Bronchial epithelial cell (primary cell): ENCODE data around the gene PPCDC. TPM values are rescaled to one million over a fixed set of nuclear protein-coding genes. Genes with fewer than 3 reads are reported as not detected.
A peak's percentile ranks its signal among the peaks of the same experiment; 100 is the strongest.

Experiments used
- DNase-seq: peaks from one replicate; pipeline ENCODE4 v3.0.0-alpha.2; 2010; ENCODE audit warnings: low read depth
- FAIRE-seq: peaks from 2 replicates; lab custom pipeline; 2011; peaks lifted over from hg19 to GRCh38; lab: Jason Lieb, UNC
- H3K27me3 ChIP-seq: 2 replicates; pipeline ENCODE4 v1.5.1; 2011; ENCODE audit warnings: low read length; ENCODE audit not compliant: control insufficient read depth, insufficient read depth
- H3K36me3 ChIP-seq: 2 replicates; pipeline ENCODE4 v1.5.1; 2011; ENCODE audit warnings: low read length; ENCODE audit not compliant: control insufficient read depth, insufficient read depth
- H3K4me3 ChIP-seq: 2 replicates; pipeline ENCODE4 v1.5.1; 2011; ENCODE audit warnings: mild to moderate bottlenecking, low read depth, low read length, control low read depth
- total RNA-seq: library from RNA; depleted of rRNA; stranded (reverse); fragments of >200 nt; gene quantifications from 2 replicates; pipeline ENCODE4 v1.2.1, GENCODE V29; 2014
- TF ChIP-seq, protein P1 (sequence below): IDR thresholded peaks from 2 replicates; pipeline ENCODE4 v1.5.1; 2011; ENCODE audit warnings: mild to moderate bottlenecking, moderate library complexity, low read length, control low read depth, inconsistent platforms; ENCODE audit not compliant: insufficient read depth, severe bottlenecking

PPCDC gene
- total RNA-seq, 1 donor from 2014 or later, result 13.2 TPM

DNA sequence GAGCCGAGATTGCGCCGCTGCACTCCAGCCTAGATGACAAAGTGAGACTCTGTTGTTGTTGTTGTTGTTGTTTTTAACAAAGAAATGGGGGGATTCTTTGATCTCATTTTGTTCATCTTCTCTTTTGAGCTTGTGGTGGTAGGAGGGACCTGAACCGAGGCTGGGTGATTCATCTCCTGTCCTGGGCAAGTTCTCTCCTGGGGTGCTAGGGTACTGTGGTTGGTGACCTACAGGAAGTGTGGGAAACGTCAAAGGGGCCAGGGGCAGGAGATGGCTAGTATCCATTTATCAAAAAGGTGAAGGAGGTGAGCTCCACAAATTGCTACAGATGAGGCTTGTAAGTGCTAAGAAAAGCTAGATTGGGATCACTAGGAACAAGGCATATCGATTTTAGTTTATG is 14.3 kb downstream of the PPCDC start:
- Histone ChIP-seq H3K4me3 (no peak overlapping the region), H3K36me3 (no peaks in the 10 kb centered on the region), H3K27me3 (no peaks in the 10 kb centered on the region)
- TF ChIP-seq, protein P1, sequence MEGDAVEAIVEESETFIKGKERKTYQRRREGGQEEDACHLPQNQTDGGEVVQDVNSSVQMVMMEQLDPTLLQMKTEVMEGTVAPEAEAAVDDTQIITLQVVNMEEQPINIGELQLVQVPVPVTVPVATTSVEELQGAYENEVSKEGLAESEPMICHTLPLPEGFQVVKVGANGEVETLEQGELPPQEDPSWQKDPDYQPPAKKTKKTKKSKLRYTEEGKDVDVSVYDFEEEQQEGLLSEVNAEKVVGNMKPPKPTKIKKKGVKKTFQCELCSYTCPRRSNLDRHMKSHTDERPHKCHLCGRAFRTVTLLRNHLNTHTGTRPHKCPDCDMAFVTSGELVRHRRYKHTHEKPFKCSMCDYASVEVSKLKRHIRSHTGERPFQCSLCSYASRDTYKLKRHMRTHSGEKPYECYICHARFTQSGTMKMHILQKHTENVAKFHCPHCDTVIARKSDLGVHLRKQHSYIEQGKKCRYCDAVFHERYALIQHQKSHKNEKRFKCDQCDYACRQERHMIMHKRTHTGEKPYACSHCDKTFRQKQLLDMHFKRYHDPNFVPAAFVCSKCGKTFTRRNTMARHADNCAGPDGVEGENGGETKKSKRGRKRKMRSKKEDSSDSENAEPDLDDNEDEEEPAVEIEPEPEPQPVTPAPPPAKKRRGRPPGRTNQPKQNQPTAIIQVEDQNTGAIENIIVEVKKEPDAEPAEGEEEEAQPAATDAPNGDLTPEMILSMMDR, result no peak
- DNase-seq, result peak; percentile 19
- no peak for FAIRE-seq

DNA sequence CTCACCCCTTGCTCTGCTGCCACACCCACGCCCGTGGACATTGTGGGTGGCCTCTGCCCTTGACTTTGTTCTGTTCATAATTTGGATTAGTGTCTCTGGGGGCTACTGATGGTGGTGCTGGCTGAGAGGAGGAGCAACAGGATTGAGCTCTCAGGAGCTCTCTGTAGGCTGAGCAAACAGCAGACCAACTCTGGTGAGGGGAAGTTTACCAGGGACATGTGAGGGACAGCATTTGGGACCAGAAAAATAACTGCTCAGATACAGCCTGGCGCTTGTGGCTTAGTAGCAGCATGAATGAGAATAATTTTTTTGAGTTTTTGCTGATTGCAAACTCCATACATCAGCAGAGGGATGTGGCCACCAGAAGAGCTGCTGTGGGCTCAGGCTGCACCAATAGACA is 14.8 kb downstream of the PPCDC start:
- no peaks in the 10 kb centered on the region for H3K27me3 ChIP-seq
- FAIRE-seq (no peak), DNase-seq (no peak)
- TF ChIP-seq, protein P1, result no peak
- no peak overlapping the region for H3K4me3 ChIP-seq
- H3K36me3 ChIP-seq, result peaks cover 2% of the 10 kb centered on the region

DNA sequence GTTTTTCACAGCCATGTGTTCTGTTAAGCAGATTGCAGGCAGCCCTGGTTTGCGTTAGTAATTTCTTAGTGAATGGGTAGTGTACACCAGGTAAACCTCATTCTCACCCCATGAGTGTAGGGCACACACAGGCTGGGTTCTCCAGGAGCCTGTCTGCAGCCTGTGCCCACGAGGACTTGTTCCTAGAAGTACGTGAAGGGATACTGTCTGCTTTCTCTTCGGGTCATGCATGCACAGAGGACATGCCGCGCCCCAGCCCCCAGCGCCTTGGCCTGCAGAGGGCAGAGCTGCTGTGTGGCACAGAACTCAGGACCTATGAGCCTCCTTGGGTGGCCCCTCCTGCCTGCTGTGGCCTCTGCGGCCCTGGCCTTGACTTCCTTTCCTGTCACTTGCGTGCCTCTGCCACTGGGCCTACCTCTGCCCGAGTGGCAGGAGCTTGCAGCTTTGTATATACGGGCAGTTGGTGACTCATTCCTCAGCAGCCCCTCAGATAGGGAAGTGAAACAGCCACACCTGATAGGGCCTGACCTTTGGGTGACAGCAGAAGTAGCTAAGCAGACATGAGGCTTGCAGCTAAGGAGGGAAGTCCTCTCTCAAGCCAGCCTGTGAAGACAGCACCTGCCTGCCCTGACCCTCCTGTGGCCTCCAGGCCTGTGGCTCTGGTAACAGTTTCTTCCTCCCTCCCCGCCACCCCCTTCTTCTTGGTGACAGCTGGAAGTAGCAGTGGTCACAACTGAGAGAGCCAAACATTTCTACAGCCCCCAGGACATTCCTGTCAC is 19.5 kb downstream of the PPCDC start:
- Histone ChIP-seq H3K4me3 (no peak overlapping the region), H3K36me3 (peaks cover 4% of the 10 kb centered on the region), H3K27me3 (no peaks in the 10 kb centered on the region)
- peak; percentile 32 for DNase-seq
- TF ChIP-seq, protein P1, result peak; percentile 60
- FAIRE-seq, result no peak

DNA sequence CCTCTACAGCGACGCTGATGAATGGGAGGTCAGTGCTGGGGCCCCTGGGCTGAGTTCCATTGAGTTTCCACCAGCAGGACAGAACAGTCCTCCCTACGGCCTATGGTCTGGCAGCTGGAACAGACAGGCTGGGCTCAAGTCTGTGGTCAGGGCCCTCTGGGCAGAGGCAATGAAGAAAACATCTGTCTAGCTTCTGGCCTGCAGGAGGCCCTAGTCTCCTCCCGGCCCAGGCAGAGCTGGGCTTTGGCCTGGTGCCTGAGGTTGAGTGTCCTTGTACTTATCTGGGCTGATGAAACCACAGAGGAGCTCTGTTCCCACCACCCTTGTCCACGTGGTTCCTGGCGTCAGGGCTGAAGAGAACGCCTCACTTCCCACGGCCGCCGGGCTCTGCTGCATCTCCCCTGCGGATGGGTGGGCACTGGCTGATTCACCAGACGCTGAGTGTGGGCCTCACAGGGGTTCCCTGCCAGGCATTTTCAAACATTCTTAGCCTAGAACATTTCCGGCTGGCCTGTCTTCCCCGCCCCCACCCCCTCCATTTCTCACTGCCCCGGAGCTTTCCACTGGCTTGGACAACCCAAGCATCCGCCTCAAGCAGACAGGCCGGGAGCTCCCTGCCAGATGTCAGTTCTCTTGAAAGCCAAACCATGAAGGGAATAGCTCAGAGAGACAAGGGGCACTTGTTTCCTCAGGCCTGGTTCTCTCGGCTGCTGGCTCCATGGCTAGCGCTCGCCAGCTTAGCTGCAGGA is 20.3 kb downstream of the PPCDC start:
- DNase-seq, result peak; percentile 55
- no peak for FAIRE-seq
- TF ChIP-seq, protein P1, result peak; percentile 55
- Histone ChIP-seq H3K4me3 (no peak overlapping the region), H3K36me3 (peaks cover 7% of the 10 kb centered on the region), H3K27me3 (no peaks in the 10 kb centered on the region)

DNA sequence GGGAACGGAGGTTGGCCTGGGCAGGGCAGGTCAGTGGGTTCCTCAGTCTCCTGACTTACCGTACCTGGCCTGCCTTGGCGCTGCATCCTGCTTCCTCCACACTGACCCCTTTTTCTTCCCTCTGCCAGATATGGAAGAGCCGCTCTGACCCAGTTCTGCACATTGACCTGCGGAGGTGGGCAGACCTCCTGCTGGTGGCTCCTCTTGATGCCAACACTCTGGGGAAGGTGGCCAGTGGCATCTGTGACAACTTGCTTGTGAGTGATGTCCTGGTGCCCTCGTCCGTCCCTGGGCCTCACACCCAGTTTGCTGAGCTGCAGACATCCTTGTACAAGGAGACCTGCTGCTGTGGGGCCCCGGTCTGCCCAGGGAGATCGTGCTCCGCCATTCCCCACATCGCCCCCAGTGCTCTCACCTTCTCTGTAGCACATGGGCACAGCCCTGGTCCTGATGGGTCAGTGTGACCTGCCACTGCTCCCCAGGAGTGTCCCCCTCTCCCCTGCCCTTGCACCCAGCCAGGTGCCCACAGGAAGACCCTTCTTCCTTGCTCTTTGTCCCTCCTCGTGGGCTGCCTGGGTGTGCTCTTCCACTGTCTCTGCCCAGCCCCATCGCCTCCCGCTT is 21.0 kb downstream of the PPCDC start:
- DNase-seq (no peak), FAIRE-seq (no peak)
- Histone ChIP-seq H3K36me3 (peaks cover 8% of the 10 kb centered on the region), H3K4me3 (no peak overlapping the region), H3K27me3 (no peaks in the 10 kb centered on the region)
- TF ChIP-seq, protein P1, result no peak
